ENCODE data around the gene SALL4. TPM values are rescaled to one million over a fixed set of nuclear protein-coding genes. Genes with fewer than 3 reads are reported as not detected.
A peak's percentile ranks its signal among the peaks of the same experiment; 100 is the strongest.
"Not testable (repeated sequence)": the region's sequence is repeated elsewhere in the genome, so short reads cannot be mapped to it uniquely, and the experiment has no call there.

Gene SALL4
- total RNA-seq, 1 donor from 2014 or later, result 0.17 TPM

- no peak for TF ChIP-seq CTCF (IDR thresholded peaks at IDR 0.05)
- H3K36me3 Mint-ChIP-seq (ENCODE audit: low read depth), result no peaks in the 10 kb centered on the region
Measured at GRCh38 chr20:51758978-51759544, 43.3 kb downstream of the SALL4 start.

GRCh38 chr20:51757226-51757625 is 45.1 kb downstream of the SALL4 start:
- Mint-ChIP-seq H3K27me3 (ENCODE audit: low read depth) (no peaks in the 10 kb centered on the region), H3K4me3 (ENCODE audit: unreplicated experiment) (no peak overlapping the region), H3K36me3 (ENCODE audit: low read depth) (no peaks in the 10 kb centered on the region), H3K9me3 (ENCODE audit: low read depth) (no peaks in the 10 kb centered on the region), H3K4me1 (ENCODE audit: low read depth) (peaks cover 32% of the 10 kb centered on the region), H3K27ac (ENCODE audit: unreplicated experiment) (no peak overlapping the region)
- TF ChIP-seq CTCF (IDR thresholded peaks at IDR 0.05), result no peak
- DNase-seq (ENCODE audit: low spot score), result no peak

More at GRCh38 chr20:51758978-51759544, 43.3 kb downstream of the SALL4 start:
- Mint-ChIP-seq H3K4me1 (ENCODE audit: low read depth) (peaks cover 20% of the 10 kb centered on the region), H3K4me3 (ENCODE audit: unreplicated experiment) (no peak overlapping the region), H3K27ac (ENCODE audit: unreplicated experiment) (no peak overlapping the region), H3K27me3 (ENCODE audit: low read depth) (no peaks in the 10 kb centered on the region), H3K9me3 (ENCODE audit: low read depth) (no peaks in the 10 kb centered on the region)
- peak; percentile 64 for DNase-seq (ENCODE audit: low spot score)

- no peak for DNase-seq (ENCODE audit: low spot score)
- H3K36me3 Mint-ChIP-seq (ENCODE audit: low read depth), result no peaks in the 10 kb centered on the region
- TF ChIP-seq CTCF (IDR thresholded peaks at IDR 0.05), result no peak
- no peak overlapping the region for H3K27ac Mint-ChIP-seq (ENCODE audit: unreplicated experiment)
- peaks cover 35% of the 10 kb centered on the region for H3K4me1 Mint-ChIP-seq (ENCODE audit: low read depth)
- no peaks in the 10 kb centered on the region for H3K9me3 Mint-ChIP-seq (ENCODE audit: low read depth)
- H3K27me3 Mint-ChIP-seq (ENCODE audit: low read depth), result no peaks in the 10 kb centered on the region
- no peak overlapping the region for H3K4me3 Mint-ChIP-seq (ENCODE audit: unreplicated experiment)
Measured at GRCh38 chr20:51756653-51757052, 45.7 kb downstream of the SALL4 start.

GRCh38 chr20:51753220-51753619 is 49.1 kb downstream of the SALL4 start:
- DNase-seq (ENCODE audit: low spot score); H3K27me3 Mint-ChIP-seq (ENCODE audit: low read depth); H3K9me3 Mint-ChIP-seq (ENCODE audit: low read depth); H3K4me3 Mint-ChIP-seq (ENCODE audit: unreplicated experiment); H3K36me3 Mint-ChIP-seq (ENCODE audit: low read depth): not testable (repeated sequence)
- peak overlapping the region; percentile 95 for H3K27ac Mint-ChIP-seq (ENCODE audit: unreplicated experiment)
- peaks cover 49% of the 10 kb centered on the region for H3K4me1 Mint-ChIP-seq (ENCODE audit: low read depth)

- Mint-ChIP-seq H3K27ac (ENCODE audit: unreplicated experiment) (peak overlapping the region; percentile 95), H3K9me3 (ENCODE audit: low read depth) (no peaks in the 10 kb centered on the region), H3K4me1 (ENCODE audit: low read depth) (peaks cover 55% of the 10 kb centered on the region), H3K36me3 (ENCODE audit: low read depth) (no peaks in the 10 kb centered on the region), H3K4me3 (ENCODE audit: unreplicated experiment) (peak overlapping the region; percentile 20), H3K27me3 (ENCODE audit: low read depth) (no peaks in the 10 kb centered on the region)
- DNase-seq (ENCODE audit: low spot score), result no peak
- TF ChIP-seq CTCF (IDR thresholded peaks at IDR 0.05), result no peak
Measured at GRCh38 chr20:51752343-51752951, 49.9 kb downstream of the SALL4 start.

Data from chondrocyte (in vitro differentiated cells).